B cell (primary cell): ENCODE data around the gene ALKBH3. TPM values are rescaled to one million over a fixed set of nuclear protein-coding genes. Genes with fewer than 3 reads are reported as not detected.

Experiments
- ATAC-seq: fragments of 200-7000 bp; cut with Tn5 transposase; one replicate; pipeline ENCODE4 v1.10.0; 2021; ENCODE audit warnings: low read depth, mild to moderate bottlenecking, moderate number of reproducible peaks, moderate library complexity
- CTCF ChIA-PET: fragments of 350-600 bp; sonication (Branson Sonifier 250); formaldehyde crosslinking; loops from one replicate; lab custom pipeline; 2021; ENCODE audit warnings: antibody characterized with exemption, inconsistent platforms; lab: Charles Lee
- POLR2A ChIA-PET: fragments of 350-600 bp; sonication (Branson Sonifier 250); formaldehyde crosslinking; loops from one replicate; lab custom pipeline; 2021; ENCODE audit warnings: antibody characterized with exemption; lab: Charles Lee
- DNase-seq: peaks from one replicate; pipeline ENCODE4 v3.0.0; 2013
- H2AFZ ChIP-seq: 2 replicates; pipeline ENCODE4 v1.6.1; 2012; ENCODE audit warnings: mild to moderate bottlenecking, low read depth, low read length; ENCODE audit not compliant: insufficient read depth, poor library complexity, severe bottlenecking
- H3K27ac ChIP-seq, 2 donors: 1 replicate in 1 of 2; 2 replicates in 1 of 2; pipeline ENCODE4 v1.5.1; 2012 to 2013; ENCODE audit warnings: low read length in 2 of 2, mild to moderate bottlenecking in 2 of 2, moderate library complexity in 1 of 2
- H3K27me3 ChIP-seq, 4 experiments: fragments of 200-600 bp in 1 of 4; sonication (generic) in 1 of 4; replicated peaks in 1 of 4; 1 replicate in 2 of 4; 2 replicates in 2 of 4; pipeline versions ENCODE4 v1.6.1 to v1.7.0; 2013 to 2016; ENCODE audit warnings: low read length in 3 of 4, mild to moderate bottlenecking in 2 of 4, mixed read lengths in 1 of 4, moderate library complexity in 1 of 4; ENCODE audit not compliant: insufficient read depth in 4 of 4, control insufficient read depth in 3 of 4; ENCODE audit errors: control extremely low read depth in 1 of 4
- H3K36me3 ChIP-seq, 2 experiments: replicated peaks in 1 of 2; 1 replicate in 1 of 2; 2 replicates in 1 of 2; pipeline versions ENCODE4 v1.6.1 to v1.7.1; 2013; ENCODE audit warnings: low read length in 1 of 2; ENCODE audit not compliant: insufficient read depth in 2 of 2, control insufficient read depth in 1 of 2; ENCODE audit errors: control extremely low read depth in 1 of 2, extremely low read depth in 1 of 2
- H3K4me1 ChIP-seq, 2 donors: fragments of 200-600 bp in 1 of 2; sonication (generic) in 1 of 2; 1 replicate in 1 of 2; 2 replicates in 1 of 2; pipeline versions ENCODE4 v1.5.1 to v1.6.1; 2013 to 2017; ENCODE audit warnings: low read length in 2 of 2; ENCODE audit not compliant: control insufficient read depth in 2 of 2, insufficient read depth in 2 of 2
- H3K4me2 ChIP-seq: replicated peaks from 2 replicates; pipeline ENCODE3; 2012; ENCODE audit warnings: mild to moderate bottlenecking, low read depth, low read length; ENCODE audit not compliant: poor library complexity, severe bottlenecking
- H3K4me3 ChIP-seq, 5 experiments: fragments of 200-600 bp in 1 of 5; sonication (generic) in 1 of 5; 1 replicate in 3 of 5; 2 replicates in 2 of 5; pipeline versions ENCODE4 v1.5.1 to v1.7.0; 2011 to 2016; ENCODE audit warnings: low read length in 4 of 5, mild to moderate bottlenecking in 4 of 5, low read depth in 2 of 5, control low read depth in 1 of 5, moderate library complexity in 1 of 5; ENCODE audit not compliant: insufficient read depth in 1 of 5; ENCODE audit errors: control extremely low read depth in 1 of 5, extremely low read depth in 1 of 5
- H3K79me2 ChIP-seq: fragments of 200-600 bp; sonication (generic); one replicate; pipeline ENCODE4 v1.6.0; 2016; ENCODE audit warnings: low read length; ENCODE audit not compliant: control insufficient read depth, insufficient read depth
- H3K9ac ChIP-seq: fragments of 200-600 bp; sonication (generic); 2 replicates; pipeline ENCODE4 v1.6.1; 2017; ENCODE audit warnings: mild to moderate bottlenecking, low read length, moderate library complexity
- H3K9me3 ChIP-seq, 3 donors: one replicate each; pipeline versions ENCODE4 v1.6.1 to v1.7.1; 2013; ENCODE audit warnings: low read length in 2 of 3; ENCODE audit not compliant: control insufficient read depth in 2 of 3, insufficient read depth in 1 of 3; ENCODE audit errors: control extremely low read depth in 1 of 3
- H4K20me1 ChIP-seq: 2 replicates; pipeline ENCODE4 v1.6.0; 2012; ENCODE audit warnings: mild to moderate bottlenecking, low read length; ENCODE audit not compliant: insufficient read depth, control insufficient read depth, poor library complexity, severe bottlenecking
- H3K27ac Mint-ChIP-seq: one replicate; pipeline ENCODE4 v1.8.0; 2021; ENCODE audit warnings: mixed read lengths
- H3K27me3 Mint-ChIP-seq: one replicate; pipeline ENCODE4 v1.8.0; 2021; ENCODE audit warnings: mixed read lengths
- H3K4me1 Mint-ChIP-seq: one replicate; pipeline ENCODE4 v1.8.0; 2021; ENCODE audit warnings: mixed read lengths
- H3K4me3 Mint-ChIP-seq: one replicate; pipeline ENCODE4 v1.8.0; 2021; ENCODE audit warnings: mixed read lengths
- H3K9me3 Mint-ChIP-seq: one replicate; pipeline ENCODE4 v1.8.0; 2022; ENCODE audit warnings: mixed read lengths; ENCODE audit not compliant: insufficient read depth
- CTCF ChIP-seq: fragments of 200-600 bp; IDR thresholded peaks from one replicate; pipeline ENCODE4 v1.8.0; 2022; ENCODE audit warnings: antibody characterized with exemption, mild to moderate bottlenecking
- EZH2 ChIP-seq: IDR thresholded peaks from 2 replicates; pipeline ENCODE4 v1.6.1; 2012; ENCODE audit warnings: borderline replicate concordance, low read depth, mild to moderate bottlenecking, moderate library complexity, low read length; ENCODE audit not compliant: insufficient read depth, poor library complexity, severe bottlenecking
- WGBS: methylation state at CpG from one replicate; pipeline ENCODE4 v1.1.5; 2013; ENCODE audit warnings: missing lambda C conversion rate; ENCODE audit not compliant: insufficient coverage; 5-methylcytosine and 5-hydroxymethylcytosine counted together
- intact Hi-C: fragments of 100-400 bp; cut with micrococcal nuclease; formaldehyde crosslinking; loops from one replicate; pipeline ENCODE4 v1.10.0; 2022
- polyA plus RNA-seq: library from polyadenylated mRNA; depleted of rRNA; stranded (reverse); fragments of >200 nt; gene quantifications from 2 replicates; pipeline ENCODE4 v1.2.3, GENCODE V29; 2012
- total RNA-seq, 2 donors: library from RNA; stranded (reverse); fragments of 120-200 nt in 1 of 2; gene quantifications; 1 replicate in 1 of 2; 2 replicates in 1 of 2; pipeline versions ENCODE4 v1.2.3 to v1.2.4, GENCODE V29; 2013 to 2022

The ALKBH3 gene
- total and polyA plus RNA-seq, 2 donors (not counting 1 experiment from before 2014, with no cell fraction given): 22.3 to 26.7 TPM

GRCh38 chr11:43861141-43861540 lies 19.5 kb upstream of the ALKBH3 start:
- Histone ChIP-seq H2AFZ (no peak overlapping the region), H3K36me3 (peaks cover 0 to 2% of the 10 kb centered on the region in 2 experiments), H3K4me1 (no peaks in the 10 kb centered on the region), H3K4me3 (no peak overlapping the region), H3K79me2 (no peaks in the 10 kb centered on the region), H3K4me2 (no peak overlapping the region), H3K9ac (no peak overlapping the region), H4K20me1 (no peaks in the 10 kb centered on the region), H3K27ac (no peak overlapping the region), H3K9me3 (peaks cover 2 to 4% (median 2%) of the 10 kb centered on the region in 3 donors), H3K27me3 (no peaks in the 10 kb centered on the region)
- no peak for TF ChIP-seq EZH2
- TF ChIP-seq CTCF: no peak
- no peak overlapping the region for H3K4me3 Mint-ChIP-seq
- peaks cover 13% of the 10 kb centered on the region for H3K27me3 Mint-ChIP-seq
- no peak for ATAC-seq
- no peak overlapping the region for H3K27ac Mint-ChIP-seq
- CTCF ChIA-PET: no interaction called here
- no peak for DNase-seq
- no peaks in the 10 kb centered on the region for H3K4me1 Mint-ChIP-seq
- no CpG with 5 or more reads among the region's 2 CpGs for WGBS
- no peaks in the 10 kb centered on the region for H3K9me3 Mint-ChIP-seq
- POLR2A ChIA-PET: no interaction called here
- intact Hi-C loops: no loop called here

GRCh38 chr11:43866520-43866919 lies 14.1 kb upstream of the ALKBH3 start:
- ChIA-PET CTCF (interaction anchor here (2.0 kb wide), 1 partner anchor 15 kb away, joined by 6 read pairs; the partner anchor contains the start of gene ALKBH3), POLR2A (no interaction called here)
- no peak overlapping the region for H3K27ac Mint-ChIP-seq
- Histone ChIP-seq H3K27me3 (peaks cover 0 to 24% (median 19%) of the 10 kb centered on the region in 4 experiments), H3K9me3 (peaks cover 0 to 3% (median 0%) of the 10 kb centered on the region in 3 donors), H3K36me3 (no peaks in the 10 kb centered on the region), H3K4me2 (no peak overlapping the region), H3K79me2 (no peaks in the 10 kb centered on the region), H4K20me1 (no peaks in the 10 kb centered on the region), H3K9ac (no peak overlapping the region), H3K4me3 (no peak overlapping the region), H2AFZ (no peak overlapping the region), H3K4me1 (peaks cover 4 to 6% of the 10 kb centered on the region in 2 donors), H3K27ac (no peak overlapping the region)
- intact Hi-C loops: no loop called here
- peaks cover 7% of the 10 kb centered on the region for H3K4me1 Mint-ChIP-seq
- DNase-seq: no peak
- no peak for TF ChIP-seq EZH2
- TF ChIP-seq CTCF: no peak
- peaks cover 48% of the 10 kb centered on the region for H3K27me3 Mint-ChIP-seq
- peaks cover 2% of the 10 kb centered on the region for H3K9me3 Mint-ChIP-seq
- H3K4me3 Mint-ChIP-seq: no peak overlapping the region
- no peak for ATAC-seq
- WGBS: 100% methylated on average over 1 of the region's 2 CpGs
